GM04503 (cell line): Measurements from ENCODE around the gene RRP1.

Experiments
- DNase-seq: peaks from one replicate; pipeline ENCODE4 v3.0.0-alpha.2; 2012; ENCODE audit warnings: low read depth

RRP1 gene

DNA sequence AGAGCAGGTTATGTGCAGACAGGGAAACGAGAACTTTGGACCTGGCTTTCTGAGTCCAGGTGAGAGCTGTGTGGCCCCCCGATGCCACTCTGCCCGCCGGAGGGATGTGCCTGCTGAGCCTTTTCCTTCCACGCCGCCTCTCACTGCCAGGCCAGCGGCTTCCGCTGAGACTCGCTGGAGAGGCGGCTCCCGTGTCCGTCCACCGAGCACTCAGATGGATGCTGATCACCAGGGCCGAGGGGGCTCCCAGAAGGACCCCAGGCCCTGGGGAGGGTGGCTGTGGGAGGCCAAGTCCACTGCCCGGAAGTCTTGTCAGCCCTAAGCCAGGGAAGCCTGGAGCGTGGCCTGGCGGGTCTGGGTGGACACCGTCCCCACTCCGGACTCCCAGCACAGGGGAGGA lies 29.7 kb upstream of the RRP1 start:
- no peak for DNase-seq

DNA sequence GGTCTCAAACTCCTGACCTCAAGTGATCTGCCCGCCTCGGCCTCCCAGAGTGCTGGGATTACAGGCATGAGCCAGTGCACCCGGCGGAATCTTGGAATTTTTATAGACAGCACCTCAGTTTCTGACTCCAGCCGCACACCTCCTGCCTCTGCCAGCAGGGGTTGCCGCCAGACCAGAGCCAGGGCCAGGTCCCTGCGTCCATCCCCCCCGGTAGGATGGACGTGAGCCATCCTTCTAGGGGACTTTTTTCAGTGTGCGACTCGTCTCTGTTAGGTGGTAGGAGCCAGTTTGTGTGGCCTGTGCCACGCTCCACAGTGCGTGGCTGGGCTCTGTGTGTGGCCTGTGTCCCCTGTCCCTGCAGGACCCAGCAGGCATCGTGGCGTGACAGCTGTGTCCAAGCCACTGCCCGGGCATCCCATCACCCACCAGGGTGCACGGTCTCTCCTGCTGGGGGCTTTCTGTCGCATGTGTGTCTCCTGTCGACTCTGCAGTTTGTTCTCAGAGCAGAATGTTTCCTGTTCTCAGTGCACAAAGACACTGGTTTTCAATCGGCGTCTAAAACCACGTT lies 28.9 kb upstream of the RRP1 start:
- DNase-seq, result no peak

DNA sequence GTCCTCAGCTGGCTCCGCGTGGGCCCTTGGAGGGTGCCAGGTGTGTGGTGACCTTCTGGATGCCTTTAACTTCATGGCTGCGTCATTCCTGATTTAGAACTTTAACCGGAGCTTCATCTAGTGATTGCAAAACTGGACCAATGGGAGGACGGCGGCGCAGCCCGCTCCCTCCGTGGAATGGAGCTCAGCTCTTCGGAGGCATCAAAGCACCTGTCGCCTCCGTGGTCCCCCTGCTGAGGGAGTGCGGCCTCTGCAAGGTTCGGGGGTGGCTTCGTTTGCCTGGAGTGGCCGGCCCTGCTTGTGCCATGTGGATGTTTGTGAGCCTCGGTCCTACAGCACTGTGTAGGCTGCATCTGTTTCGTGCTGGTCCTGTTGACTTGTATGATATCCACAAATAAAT lies 27.5 kb upstream of the RRP1 start:
- no peak for DNase-seq

GRCh38 chr21:43762303-43763128 lies 26.9 kb upstream of the RRP1 start:
- no peak for DNase-seq

DNA sequence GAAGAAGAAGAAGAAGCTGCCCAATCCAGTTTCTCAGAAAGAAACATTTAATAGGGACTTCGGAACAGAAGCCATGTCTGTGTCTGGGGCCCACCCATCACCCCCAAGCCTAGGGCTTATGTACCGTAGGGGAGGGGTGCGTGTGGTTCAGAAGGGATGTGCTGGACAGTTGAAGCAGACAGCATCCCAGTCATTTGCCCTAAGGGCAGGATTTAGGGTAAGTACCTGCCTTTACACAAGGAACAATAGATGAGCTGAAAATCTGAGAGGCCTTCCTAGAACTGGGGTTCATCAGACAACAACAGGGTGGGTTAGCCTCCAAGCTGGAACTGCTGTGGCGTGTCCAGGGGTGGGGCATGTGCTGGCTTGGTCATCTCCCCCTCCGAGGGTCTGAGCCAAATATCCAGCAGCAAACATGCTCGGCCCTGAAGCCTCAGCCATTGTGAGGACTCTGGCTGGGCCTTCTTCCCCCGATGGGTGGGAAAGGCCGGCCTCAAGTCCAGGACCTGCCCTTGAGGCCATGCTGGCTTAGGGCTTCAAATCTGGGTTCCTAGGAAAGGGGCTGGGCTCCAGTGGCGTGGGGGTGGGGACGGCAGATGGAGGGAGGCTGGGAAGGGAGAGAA lies 25.4 kb upstream of the RRP1 start:
- DNase-seq, result no peak

DNA sequence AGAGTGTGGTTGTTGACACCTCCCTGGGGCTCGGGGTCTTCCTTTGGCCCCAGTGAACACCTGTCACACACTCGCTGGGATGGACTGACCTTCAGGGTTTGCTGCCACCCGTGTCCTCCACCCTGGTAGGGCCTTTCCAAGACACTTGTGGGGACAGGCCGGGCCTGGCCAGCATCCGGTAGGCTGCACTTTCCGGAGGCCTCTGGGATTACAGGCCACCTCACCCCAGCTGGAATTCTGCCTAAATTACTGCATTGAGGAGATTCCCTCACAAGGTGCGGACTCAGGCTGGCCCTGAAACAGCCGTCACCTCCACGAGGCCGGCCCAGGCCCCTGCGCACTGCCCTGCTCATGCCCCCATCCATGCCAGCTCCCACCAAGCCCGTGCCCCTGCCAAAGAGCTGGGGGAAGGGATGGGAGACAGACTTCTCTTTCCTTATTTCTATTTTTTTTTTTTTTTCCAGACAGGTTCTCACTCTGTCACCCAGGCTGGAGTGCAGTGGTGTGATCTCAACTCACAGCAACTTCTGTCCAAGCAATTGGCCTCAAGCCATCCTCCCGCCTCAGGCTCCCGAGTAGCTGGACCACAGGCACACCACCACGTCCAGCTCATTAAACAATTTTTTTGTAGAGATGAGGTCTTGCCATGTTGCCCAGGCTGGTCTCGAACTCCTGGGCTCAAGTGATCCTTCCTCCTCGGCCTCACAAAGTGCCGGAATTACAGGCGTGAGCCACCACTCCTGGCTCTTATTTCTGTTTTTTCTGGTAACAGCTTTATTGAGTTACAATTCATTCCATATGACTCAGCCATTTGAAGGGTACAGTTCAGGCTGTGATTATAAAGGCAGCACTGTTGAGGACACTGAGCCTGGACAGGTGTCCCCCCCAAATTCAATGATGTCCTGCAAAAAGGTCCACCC lies 24.5 kb upstream of the RRP1 start:
- DNase-seq, result no peak

DNA sequence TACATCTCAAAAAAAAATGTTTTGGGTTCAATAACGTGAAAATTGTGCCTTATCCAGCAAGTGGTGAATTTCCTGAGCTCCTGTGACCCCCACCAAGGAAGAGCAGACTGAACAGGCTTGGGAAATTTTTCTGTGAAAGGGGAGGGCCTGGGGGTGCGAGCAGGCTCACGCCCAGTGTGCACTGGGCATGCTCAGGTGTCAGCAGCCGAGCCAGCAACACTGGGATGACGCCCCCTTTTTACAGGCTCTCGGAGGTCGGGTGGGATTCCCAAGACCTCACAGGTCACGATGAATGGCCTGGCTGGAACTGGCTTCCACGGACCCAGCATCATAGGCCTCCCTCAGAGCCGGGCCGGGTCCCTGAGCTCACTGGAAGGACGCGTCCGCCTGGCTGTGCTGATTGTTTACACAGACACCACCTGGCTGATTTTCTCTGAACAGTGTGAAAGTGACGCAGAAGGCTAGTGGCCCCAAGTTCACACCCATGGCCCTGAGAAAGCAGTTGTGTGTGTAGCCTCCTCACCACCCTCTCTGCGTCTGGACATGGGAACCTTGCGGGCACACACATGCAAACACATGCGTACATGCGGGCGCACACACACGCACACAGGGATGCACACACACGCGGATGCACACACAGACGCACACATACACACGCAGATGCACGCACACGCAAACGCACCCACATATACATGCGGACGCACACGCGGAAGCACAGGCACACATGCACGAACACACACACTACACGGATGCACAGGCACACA lies 22.5 kb upstream of the RRP1 start:
- DNase-seq, result no peak

DNA sequence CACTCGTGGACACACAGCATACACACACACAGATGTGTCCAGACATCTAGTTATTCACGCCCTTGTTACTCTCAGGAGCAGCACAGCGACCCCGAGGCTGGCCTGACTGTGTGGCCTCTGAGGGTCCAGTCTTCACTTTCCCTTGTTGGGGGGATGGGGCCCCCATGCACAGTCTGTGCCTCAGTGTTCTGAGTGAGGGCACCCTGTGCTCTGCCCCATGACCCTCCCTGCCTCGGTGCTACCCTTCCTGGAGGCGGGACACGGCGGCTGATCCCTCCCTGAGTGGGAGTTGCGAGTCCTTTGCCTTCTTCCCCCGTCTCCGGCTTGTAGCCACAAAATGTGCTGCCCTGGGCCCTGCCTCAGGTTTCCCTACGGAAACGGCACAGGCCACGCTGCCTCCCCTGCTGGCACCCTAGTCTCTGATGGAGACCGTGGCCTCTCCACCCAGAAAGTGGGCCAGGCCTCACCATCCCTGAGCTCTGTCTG lies 21.8 kb upstream of the RRP1 start:
- DNase-seq, result no peak

DNA sequence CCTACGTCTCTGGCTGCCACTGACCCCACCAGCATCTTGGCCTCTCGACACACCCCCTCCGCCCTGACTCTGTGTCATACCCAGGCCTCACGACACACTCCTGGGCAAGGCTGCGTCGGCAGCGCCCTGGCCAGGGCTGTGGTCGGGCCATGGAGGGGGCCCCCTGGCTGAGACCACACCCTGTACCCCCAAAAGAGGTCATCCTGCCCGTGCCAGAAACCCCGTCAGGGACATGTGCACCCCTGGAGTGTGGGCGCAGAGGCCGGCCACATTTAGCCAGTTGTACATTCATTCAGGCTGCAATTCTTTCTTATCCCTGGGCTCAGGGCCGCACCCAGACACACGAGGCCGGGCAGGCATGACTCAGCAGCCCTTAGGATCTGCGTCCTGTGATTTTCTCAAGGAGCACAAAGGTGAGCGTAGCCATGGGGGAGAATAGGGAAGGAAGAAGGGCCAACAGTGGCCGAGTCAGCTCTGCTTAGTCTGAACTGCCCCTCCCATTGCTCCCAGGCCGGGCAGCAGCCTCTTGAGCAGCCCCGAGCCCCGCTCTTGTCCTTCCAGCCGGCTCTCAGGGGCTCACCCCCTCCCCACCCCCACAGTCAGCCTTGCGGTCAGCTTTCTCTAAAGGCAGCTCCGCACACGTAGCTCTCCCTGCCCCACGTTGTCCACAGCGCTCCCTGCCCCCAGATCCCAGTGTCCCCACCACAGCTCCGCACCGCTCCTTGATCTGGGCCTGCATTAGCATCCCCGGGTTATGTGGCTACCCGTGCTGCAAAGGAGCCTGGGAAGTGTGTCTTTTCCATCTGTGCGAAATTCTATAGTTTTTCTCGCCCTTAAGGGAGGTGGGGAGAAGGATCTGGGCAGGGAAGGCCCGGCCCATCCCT lies 21.2 kb upstream of the RRP1 start:
- no peak for DNase-seq

GRCh38 chr21:43768868-43769167 lies 20.6 kb upstream of the RRP1 start:
- no peak for DNase-seq

GRCh38 chr21:43769325-43769958 lies 19.9 kb upstream of the RRP1 start:
- no peak for DNase-seq

DNA sequence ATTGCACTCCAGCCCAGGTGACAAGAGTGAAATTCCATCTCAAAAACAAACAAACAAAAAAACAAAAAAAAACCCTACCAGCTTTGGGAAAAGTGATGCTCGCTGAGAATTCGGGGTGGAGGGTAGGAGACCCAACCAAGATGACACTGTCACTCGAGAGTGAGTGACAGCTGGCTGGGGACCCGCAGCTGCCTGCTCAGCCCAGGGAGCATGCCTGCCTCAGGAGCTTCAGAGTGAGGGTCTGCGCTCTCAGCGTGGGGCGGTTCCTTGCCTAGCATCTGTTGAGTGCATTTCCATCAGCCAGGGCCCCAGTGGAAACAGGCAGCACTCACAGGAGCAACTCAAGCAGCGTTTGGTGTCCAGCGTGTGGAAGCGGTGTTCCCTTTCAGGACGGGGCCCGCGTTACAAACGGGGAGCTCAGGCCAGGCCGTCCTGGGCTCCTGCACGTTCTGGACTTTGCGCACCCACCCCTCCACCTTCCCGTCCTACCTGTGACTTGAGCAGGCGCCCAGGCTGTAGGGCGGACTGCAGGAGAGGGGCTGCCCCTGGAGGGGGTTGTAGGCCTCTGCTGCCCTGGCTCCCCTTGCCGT lies 19.2 kb upstream of the RRP1 start:
- DNase-seq, result no peak

DNA sequence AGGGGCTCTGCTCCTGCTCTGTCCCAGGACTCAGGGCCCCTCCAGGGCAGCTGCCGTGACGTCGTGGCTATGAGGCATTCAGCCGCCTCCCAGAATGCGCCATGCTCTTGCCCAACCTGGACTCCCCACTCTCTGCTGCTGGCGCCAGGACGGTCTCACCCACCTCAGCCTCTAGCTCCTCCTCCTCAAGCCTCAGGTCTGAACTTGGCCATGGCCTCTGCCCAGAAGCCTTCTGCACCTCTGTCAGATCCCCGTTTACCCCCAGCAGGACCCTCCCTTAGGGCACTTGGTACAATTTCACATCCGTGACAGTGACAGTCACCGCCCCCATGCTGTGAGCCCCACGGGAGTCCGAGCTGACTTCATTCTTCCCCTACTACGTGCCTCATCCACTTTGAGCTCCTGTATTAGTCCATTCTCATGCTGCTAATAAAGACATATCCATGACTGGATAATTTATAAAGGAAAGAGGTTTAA lies 18.1 kb upstream of the RRP1 start:
- DNase-seq, result no peak

DNA sequence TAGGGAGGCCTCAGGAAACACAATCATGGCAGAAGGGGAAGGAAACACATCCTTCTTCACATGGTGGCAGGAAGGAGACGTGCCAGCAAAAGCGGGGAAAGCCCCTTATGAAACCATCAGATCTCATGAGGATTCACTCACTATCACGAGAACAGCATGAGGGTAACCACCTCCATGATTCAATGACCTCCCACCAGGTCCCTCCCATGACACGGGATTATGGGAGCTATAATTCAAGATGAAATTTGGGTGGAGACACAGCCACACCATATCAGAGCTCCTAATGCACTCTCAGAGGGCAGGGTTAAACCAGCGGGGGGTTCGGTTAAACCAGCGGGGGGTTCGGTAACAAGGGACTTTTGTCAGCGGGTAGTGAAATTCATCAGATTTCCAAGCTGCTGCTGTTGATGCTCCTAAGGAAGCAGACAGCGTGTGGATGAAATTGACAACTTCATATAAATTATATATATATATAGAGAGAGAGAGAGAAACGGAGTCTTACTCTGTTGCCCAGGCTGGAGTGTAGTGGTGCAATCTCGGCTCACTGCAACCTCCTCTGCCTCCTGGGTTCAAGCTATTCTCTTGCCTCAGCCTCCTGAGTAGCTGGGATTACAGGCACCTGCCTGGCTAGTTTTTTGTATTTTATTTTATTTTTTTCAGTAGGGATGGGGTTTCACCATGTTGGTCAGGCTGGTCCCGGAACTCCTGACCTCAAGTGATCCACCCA lies 17.5 kb upstream of the RRP1 start:
- no peak for DNase-seq

GRCh38 chr21:43772425-43772821 lies 17.0 kb upstream of the RRP1 start:
- DNase-seq, result no peak

GRCh38 chr21:43774163-43774562 lies 15.2 kb upstream of the RRP1 start:
- DNase-seq, result no peak

DNA sequence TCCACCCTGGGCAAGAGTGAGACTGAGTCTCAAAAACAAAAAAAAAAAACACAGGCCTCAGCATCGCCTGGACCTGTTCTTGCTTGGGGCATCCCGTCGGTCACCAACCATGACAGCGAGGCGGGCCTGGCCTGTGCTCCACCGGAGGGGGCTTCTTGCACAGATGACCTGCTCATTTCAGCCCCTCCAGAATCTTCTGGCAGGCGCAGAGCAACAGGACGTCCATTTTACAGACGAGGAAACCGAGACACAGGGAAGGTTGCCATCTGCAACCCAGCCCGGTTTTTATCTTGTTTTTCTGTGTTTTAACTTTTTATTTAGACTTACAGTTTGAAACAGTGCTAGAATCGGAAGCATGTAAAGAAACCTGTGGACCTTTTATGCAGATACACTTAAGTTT lies 14.2 kb upstream of the RRP1 start:
- DNase-seq, result no peak

GRCh38 chr21:43775795-43776430 lies 13.5 kb upstream of the RRP1 start, which contains the start of gene CSTB:
Gene CSTB, minus strand, starts transcription at chr21:43776308. Its CDS starts 39 bp downstream, at chr21:43776269.
- no peak for DNase-seq
